Eye (tissue), 1 donor: Measurements from ENCODE around the gene HIGD1C.
"Not testable (repeated sequence)": the region's sequence is repeated elsewhere in the genome, so short reads cannot be mapped to it uniquely, and the experiment has no call there.

Experiments used
- DNase-seq: peaks from one replicate; pipeline ENCODE4 v3.0.0-alpha.2; 2015

Gene HIGD1C

GRCh38 chr12:50952510-50952909 is at the start of gene HIGD1C:
HIGD1C (plus strand) TSS chr12:50952544; CDS start chr12:50953999, 1,455 bp downstream.
- no peak for DNase-seq

DNA sequence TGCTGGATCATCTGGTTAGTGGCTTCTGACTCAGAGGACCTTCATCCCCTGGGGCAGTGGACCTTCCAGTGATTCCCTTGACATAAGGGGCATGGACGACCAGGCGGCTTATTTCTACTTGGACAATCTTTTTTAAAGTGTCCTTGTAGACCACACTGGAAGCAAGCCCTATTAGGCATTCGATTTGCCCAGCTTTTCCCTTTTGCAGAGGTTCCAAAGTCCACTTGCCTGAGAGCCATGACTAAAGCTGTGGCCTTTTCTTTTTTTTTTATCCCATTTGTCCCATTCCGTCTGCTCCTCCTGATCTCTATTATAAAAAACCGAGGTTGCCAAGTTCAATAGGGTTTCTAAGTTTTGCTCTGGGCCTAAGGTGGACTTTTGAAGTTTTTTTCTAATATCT is 43.9 kb upstream of the HIGD1C start:
- not testable (repeated sequence) for DNase-seq

GRCh38 chr12:50912361-50912760 is 40.0 kb upstream of the HIGD1C start:
- DNase-seq: not testable (repeated sequence)

GRCh38 chr12:50913224-50913623 is 39.1 kb upstream of the HIGD1C start:
- no peak for DNase-seq

DNA sequence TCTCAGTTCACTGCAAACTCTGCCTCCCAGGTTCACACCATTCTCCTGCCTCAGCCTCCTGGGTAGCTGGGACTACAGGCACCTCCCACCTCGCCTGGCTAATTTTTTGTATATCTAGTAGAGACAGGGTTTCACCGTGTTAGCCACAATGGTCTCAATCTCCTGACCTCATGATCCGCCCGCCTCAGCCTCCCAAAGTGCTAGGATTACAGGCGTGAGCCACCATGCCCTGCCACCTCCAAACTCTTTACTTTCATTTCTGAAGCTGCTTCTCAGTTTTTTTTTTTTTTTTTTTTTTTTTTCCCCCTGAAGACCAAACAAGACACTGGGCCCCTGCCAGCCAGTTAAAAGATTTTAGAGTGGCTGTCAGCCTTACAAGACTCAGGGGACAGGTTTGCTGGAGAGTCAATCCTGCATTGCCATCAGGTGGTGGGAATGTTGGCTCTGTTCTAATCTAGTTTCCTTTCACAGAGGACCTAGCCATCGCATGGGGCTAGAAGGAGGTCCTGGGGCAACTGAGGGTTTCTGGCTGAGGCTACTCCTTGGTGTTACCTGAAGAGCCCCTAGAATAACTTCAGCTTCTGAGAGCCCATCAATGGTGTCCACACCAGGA is 37.4 kb upstream of the HIGD1C start:
- DNase-seq: no peak

DNA sequence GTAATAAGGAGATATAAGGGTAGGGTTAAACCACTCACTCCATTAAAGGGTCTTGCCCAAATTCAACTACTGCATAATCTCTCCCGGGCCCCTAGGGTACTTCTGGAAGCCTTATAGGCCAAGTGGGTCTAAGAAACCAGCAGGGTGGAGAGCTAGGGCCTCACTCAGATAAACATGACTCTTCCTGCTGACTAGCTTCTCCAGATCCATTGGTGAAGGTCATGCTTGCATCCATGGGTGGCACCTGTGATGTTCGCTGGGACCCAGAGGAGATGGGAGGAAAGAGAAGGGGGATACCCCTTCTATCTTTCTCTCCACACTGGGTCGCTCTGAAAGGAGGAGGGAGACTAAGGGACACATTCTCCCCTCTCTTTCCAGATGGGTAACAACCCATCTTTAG is 36.1 kb upstream of the HIGD1C start:
- no peak for DNase-seq

DNA sequence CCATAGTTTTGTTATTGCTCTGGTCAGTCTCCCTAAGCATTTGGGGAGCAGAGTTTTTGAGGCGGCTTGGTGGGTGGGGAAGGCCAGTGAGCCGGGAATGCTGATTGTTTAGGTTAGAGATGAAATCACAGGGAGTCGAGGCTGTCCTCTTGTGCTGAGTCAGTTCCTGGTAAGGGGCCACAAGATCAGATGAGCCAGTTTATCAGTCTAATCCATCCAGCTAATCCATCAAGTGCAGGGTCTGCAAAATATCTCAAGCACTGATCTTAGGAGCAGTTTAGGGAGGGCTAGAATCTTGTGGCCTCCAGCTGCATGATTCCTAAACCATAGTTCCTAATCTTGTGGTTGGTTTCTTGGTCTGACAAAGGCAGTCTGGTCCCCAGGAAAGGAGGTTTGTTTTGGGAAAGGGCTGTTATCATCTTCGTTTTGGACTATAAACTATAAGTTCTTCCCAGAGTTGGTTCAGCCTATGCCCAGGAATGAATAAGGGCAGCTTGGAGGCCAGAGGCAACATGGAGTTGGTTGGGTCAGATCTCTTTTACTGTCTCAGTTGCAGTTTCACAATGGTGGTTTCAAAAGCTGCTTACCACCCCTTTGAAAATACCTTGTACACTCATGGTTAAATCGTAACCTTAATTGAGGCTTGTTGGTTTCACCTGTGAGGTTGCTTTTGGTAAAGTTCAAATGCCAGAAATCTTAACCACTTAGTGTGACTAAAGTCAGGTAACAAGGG is 33.6 kb upstream of the HIGD1C start:
- DNase-seq: no peak

GRCh38 chr12:50922820-50923219 is 29.5 kb upstream of the HIGD1C start:
- DNase-seq: peak; percentile 30

DNA sequence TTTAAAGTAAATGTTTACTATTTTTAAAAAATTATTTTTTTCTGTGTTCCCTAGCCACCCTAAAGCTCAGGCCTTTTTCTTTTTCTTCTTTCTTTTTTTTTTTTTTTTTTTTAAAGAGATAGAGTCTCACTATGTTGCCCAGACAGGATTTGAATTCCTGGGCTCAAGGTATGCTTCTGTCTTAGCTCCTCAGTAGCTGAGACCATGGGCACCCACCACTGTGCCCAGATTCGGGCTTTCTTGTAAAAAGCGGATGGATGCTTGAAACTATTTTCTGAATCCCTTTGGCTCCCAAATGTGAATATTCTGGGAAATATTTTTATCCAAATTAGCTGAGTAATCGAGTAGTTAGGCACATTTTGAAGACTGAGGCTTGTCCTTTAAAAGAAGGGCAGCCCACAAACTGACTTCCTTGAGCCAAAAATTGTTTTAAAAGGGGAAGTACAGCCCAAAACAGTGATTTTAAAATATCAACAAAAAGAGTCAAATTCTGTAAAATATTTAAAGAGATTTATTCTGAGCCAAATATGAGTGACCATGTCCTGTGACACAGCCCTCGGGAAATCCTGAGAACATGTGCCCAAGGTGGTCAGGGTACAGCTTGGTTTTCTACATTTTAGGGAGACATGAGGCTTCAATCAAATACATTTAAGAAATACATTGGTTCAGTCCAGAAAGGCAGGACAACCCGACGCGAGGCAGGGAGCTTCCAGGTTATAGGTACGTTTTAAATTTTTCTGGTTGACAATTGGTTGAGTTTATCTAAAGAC is 28.8 kb upstream of the HIGD1C start:
- no peak for DNase-seq

GRCh38 chr12:50924131-50924438 is 28.3 kb upstream of the HIGD1C start:
- no peak for DNase-seq

DNA sequence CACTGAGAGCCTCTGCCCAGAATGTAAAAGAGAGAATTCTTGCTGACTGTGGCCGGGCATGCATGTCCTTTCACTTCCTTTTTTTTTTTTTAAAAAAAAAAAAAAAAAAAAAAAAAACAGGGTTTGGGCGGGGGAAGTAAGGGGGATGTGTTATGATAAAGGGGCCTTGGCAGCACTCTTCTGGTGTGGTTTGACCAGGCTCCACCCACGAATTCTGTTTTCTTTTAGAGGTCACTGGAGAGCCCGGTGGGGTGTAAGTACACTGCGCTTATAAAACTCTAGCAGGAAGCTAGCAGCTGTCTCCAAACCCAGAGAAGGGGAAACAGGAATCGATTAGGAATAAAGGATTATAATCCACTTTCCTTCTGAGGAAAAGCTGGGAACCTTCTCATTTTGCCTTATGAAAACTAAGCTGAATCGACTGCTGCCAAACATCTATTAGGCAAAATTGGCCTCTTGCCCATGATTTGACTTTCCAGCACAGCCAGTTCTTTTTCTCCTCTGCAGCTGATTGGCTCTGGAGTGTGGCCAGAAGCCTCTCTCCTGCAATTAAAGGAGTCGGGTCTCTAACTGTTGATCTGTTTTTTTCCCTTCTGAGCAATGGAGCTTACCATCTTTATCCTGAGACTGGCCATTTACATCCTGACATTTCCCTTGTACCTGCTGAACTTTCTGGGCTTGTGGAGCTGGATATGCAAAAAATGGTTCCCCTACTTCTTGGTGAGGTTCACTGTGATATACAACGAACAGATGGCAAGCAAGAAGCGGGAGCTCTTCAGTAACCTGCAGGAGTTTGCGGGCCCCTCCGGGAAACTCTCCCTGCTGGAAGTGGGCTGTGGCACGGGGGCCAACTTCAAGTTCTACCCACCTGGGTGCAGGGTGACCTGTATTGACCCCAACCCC is 27.7 kb upstream of the HIGD1C start:
- peak; percentile 92 for DNase-seq

GRCh38 chr12:50925342-50925651 is 27.0 kb upstream of the HIGD1C start:
- DNase-seq: peak; percentile 24

- DNase-seq: no peak
These were observed 26.4 kb upstream of the HIGD1C start for GRCh38 chr12:50925920-50926319.

DNA sequence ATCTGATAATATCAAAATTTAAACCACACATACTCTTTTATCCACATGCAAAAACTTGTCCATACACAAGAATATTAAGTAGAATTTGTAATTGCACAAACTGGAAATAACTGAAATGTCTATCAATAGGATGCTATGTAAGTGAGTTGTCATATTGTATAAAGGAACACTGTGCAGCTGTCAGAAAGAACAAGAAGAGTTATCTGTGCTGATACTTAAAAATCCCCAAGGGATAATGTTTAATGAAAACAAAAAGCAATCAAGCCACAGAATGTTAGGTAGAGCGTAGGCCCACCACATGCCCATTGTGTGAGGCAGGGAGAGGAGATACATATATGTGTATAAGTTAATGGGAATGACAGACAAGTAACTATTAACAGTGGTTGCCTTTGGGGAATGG is 25.9 kb upstream of the HIGD1C start:
- peak; percentile 43 for DNase-seq

- not testable (repeated sequence) for DNase-seq
These were observed 25.4 kb upstream of the HIGD1C start for GRCh38 chr12:50926932-50927331.

GRCh38 chr12:50927356-50927755 is 25.0 kb upstream of the HIGD1C start:
- DNase-seq: no peak

DNA sequence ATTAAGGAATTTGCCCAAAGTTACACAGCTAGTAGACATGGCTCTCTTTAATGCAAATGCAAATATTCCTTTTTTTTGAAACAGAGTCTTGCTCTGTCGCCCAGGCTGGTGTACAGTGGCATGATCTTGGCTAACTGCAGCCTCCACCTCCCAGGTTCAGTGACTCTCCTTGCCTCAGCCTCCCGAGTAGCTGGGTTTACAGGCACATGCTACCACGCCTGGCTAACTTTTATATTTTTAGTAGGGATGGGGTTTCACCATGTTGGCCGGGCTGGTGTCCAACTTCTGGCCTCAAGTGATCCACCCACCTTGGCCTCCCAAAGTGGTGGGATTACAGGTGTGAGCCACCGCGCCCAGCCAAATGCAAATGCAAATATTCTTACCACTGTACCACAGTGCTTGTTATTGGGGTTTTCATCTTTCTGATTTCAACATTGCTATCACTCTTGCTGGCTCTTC is 24.5 kb upstream of the HIGD1C start:
- no peak for DNase-seq

GRCh38 chr12:50928392-50928791 is 24.0 kb upstream of the HIGD1C start:
- DNase-seq: no peak

DNA sequence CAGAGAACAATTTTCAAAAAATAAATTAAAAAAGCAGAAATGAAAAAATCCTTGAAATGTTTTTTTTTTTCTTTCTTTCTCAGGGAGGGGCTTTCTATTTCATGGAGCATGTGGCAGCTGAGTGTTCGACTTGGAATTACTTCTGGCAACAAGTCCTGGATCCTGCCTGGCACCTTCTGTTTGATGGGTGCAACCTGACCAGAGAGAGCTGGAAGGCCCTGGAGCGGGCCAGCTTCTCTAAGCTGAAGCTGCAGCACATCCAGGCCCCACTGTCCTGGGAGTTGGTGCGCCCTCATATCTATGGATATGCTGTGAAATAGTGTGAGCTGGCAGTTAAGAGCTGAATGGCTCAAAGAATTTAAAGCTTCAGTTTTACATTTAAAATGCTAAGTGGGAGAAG is 22.5 kb upstream of the HIGD1C start:
- DNase-seq: no peak

DNA sequence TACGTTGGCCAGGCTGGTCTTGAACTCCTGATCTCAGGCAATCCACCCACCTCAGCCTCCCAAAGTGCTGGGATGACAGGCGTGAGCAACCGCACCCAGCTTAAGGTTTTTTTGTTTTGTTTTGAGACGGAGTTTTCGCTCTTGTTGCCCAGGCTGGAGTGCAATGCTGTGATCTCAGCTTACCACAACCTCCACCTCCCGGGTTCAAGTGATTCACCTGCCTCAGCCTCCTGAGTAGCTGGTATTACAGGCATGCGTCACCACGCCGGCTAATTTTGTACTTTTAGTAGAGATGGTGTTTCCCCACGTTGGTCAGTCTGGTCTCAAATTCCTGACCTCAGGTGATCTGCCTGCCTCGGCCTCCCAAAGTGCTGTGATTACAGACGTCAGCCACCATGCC is 21.9 kb upstream of the HIGD1C start:
- not testable (repeated sequence) for DNase-seq

DNA sequence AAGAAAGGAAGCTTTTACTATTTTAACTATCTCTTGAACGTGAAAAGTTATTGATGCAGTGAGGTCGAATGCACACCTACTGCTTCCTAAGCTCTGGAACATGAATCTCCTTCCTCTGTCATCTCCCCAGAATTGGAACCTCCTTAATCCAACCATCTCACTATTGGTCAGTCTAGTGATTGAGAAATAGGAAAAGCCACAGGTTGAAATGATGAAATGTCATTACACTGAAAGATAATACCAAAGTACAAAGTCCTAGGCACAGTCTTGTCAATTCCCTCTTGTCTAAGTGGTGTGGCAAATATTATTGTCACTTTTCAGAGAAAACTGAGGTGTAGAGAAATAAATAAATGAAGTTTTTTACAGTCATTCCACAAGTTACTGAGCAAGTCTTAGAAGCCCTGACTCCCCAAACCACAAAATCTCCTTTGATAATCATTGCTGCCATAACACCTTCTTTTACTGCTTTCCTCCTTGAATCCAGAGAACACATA is 19.5 kb upstream of the HIGD1C start:
- no peak for DNase-seq

- DNase-seq: peak; percentile 22
These were observed 18.8 kb upstream of the HIGD1C start for GRCh38 chr12:50933459-50934124.
